ENCODE measurements around the gene AP1M1. TPM values are rescaled to one million over a fixed set of nuclear protein-coding genes. Genes with fewer than 3 reads are reported as not detected.

Gene AP1M1
- total RNA-seq, 1 donor from 2014 or later, result 105 TPM

- DNase-seq (ENCODE audit: low read depth), result no peak
- no peak overlapping the region for H3K4me3 ChIP-seq (ENCODE audit: low read depth, low read length)
- TF ChIP-seq CTCF (conservative IDR thresholded peaks at IDR 0.05; ENCODE audit: low read depth, low read length), result no peak
These were observed 26.8 kb downstream of the AP1M1 start for GRCh38 chr19:16224293-16225045.

GRCh38 chr19:16225279-16226183 is 27.8 kb downstream of the AP1M1 start:
- H3K4me3 ChIP-seq (ENCODE audit: low read depth, low read length), result no peak overlapping the region
- no peak for DNase-seq (ENCODE audit: low read depth)
- TF ChIP-seq CTCF (conservative IDR thresholded peaks at IDR 0.05; ENCODE audit: low read depth, low read length), result no peak

- no peak overlapping the region for H3K4me3 ChIP-seq (ENCODE audit: low read depth, low read length)
- no peak for DNase-seq (ENCODE audit: low read depth)
- TF ChIP-seq CTCF (conservative IDR thresholded peaks at IDR 0.05; ENCODE audit: low read depth, low read length), result no peak
These were observed 28.5 kb downstream of the AP1M1 start for GRCh38 chr19:16226184-16226591.

GRCh38 chr19:16226878-16227836 is 29.4 kb downstream of the AP1M1 start:
- TF ChIP-seq CTCF (conservative IDR thresholded peaks at IDR 0.05; ENCODE audit: low read depth, low read length), result no peak
- no peak for DNase-seq (ENCODE audit: low read depth)
- no peak overlapping the region for H3K4me3 ChIP-seq (ENCODE audit: low read depth, low read length)

GRCh38 chr19:16227837-16228636 is 30.3 kb downstream of the AP1M1 start:
- TF ChIP-seq CTCF (conservative IDR thresholded peaks at IDR 0.05; ENCODE audit: low read depth, low read length), result no peak
- no peak overlapping the region for H3K4me3 ChIP-seq (ENCODE audit: low read depth, low read length)
- DNase-seq (ENCODE audit: low read depth), result no peak

Measured in epithelial cell of proximal tubule (primary cell).